Transverse colon (tissue), 4 donors: ENCODE results near the gene DNAH8. TPM values are rescaled to one million over a fixed set of nuclear protein-coding genes. Genes with fewer than 3 reads are reported as not detected.

Experiments
- DNase-seq: peaks from one replicate; pipeline ENCODE4 v3.0.0-alpha.2; 2019
- H3K27ac ChIP-seq, 4 donors: fragments of 200-600 bp; sonication (generic); 2 replicates each; pipeline ENCODE4 v1.5.1; 2016 to 2018; ENCODE audit warnings: inconsistent platforms in 4 of 4
- H3K27me3 ChIP-seq: fragments of 200-600 bp; sonication (generic); 2 replicates; pipeline ENCODE4 v1.5.1; 2017; ENCODE audit warnings: inconsistent platforms
- H3K36me3 ChIP-seq, 4 donors: fragments of 200-600 bp; sonication (generic); 2 replicates each; pipeline ENCODE4 v1.5.1; 2017 to 2019; ENCODE audit warnings: inconsistent platforms in 4 of 4
- H3K4me1 ChIP-seq, 4 donors: fragments of 200-600 bp; sonication (generic); 2 replicates each; pipeline ENCODE4 v1.5.1; 2017 to 2020; ENCODE audit warnings: inconsistent platforms in 4 of 4
- H3K4me3 ChIP-seq, 4 donors: fragments of 200-600 bp; sonication (generic); 1 replicate in 1 of 4; 2 replicates in 3 of 4; pipeline versions ENCODE4 v1.5.1 to v1.6.1; 2017 to 2019; ENCODE audit warnings: inconsistent platforms in 4 of 4
- H3K9me3 ChIP-seq, 2 donors: fragments of 200-600 bp; sonication (generic); 2 replicates each; pipeline ENCODE4 v1.5.1; 2017 to 2019; ENCODE audit warnings: inconsistent platforms in 2 of 2
- EP300 ChIP-seq: sonication (generic); formaldehyde crosslinking; IDR thresholded peaks from one replicate; pipeline ENCODE4 v1.6.1; 2017; ENCODE audit warnings: antibody characterized with exemption, low read depth
- POLR2A ChIP-seq: fragments of 450-650 bp; IDR thresholded peaks from one replicate; pipeline ENCODE4 v1.6.1; 2016; ENCODE audit warnings: antibody characterized with exemption, mild to moderate bottlenecking, moderate library complexity
- POLR2AphosphoS5 ChIP-seq, 3 donors: sonication (generic); formaldehyde crosslinking; IDR thresholded peaks; one replicate each; pipeline ENCODE4 v1.6.1; 2016; ENCODE audit warnings: antibody characterized with exemption in 3 of 3
- WGBS, 2 donors: methylation state at CpG; one replicate each; pipeline ENCODE4 v1.1.5; 2018; ENCODE audit warnings: low coverage in 1 of 2; 5-methylcytosine and 5-hydroxymethylcytosine counted together
- in situ Hi-C, 4 donors: fragments of 200-750 bp; cut with MboI; loops; one replicate each; pipeline versions ENCODE4 v1.15.0 to v1.15.1; 2017; ENCODE audit warnings: low sequenced_read_pairs in 3 of 4, low pct_ligation_motif_present in 1 of 4, low pct_unique_long_range_greater_than_20kb in 1 of 4
- intact Hi-C: fragments of 100-400 bp; cut with DNase I; formaldehyde crosslinking; loops from one replicate; pipeline ENCODE4 v1.15.1; 2023; ENCODE audit warnings: low total_unique reads
- total RNA-seq, 4 donors: library from RNA; depleted of rRNA; stranded (reverse); fragments of >200 nt; gene quantifications; one replicate each; pipeline ENCODE4 v1.1.0, GENCODE V29; 2016
- TF ChIP-seq, protein P1 (sequence below), 5 experiments: fragments of 200-600 bp in 3 of 5; fragments of 450-650 bp in 2 of 5; sonication (generic) in 3 of 5; IDR thresholded peaks; 1 replicate in 2 of 5; 2 replicates in 3 of 5; pipeline ENCODE4 v1.5.1; 2016 to 2017; ENCODE audit warnings: antibody characterized with exemption in 5 of 5, inconsistent platforms in 3 of 5, mild to moderate bottlenecking in 2 of 5, moderate library complexity in 1 of 5

DNAH8 gene
- total RNA-seq, 4 donors from 2014 or later = 0.16 TPM; not detected in 3

DNA sequence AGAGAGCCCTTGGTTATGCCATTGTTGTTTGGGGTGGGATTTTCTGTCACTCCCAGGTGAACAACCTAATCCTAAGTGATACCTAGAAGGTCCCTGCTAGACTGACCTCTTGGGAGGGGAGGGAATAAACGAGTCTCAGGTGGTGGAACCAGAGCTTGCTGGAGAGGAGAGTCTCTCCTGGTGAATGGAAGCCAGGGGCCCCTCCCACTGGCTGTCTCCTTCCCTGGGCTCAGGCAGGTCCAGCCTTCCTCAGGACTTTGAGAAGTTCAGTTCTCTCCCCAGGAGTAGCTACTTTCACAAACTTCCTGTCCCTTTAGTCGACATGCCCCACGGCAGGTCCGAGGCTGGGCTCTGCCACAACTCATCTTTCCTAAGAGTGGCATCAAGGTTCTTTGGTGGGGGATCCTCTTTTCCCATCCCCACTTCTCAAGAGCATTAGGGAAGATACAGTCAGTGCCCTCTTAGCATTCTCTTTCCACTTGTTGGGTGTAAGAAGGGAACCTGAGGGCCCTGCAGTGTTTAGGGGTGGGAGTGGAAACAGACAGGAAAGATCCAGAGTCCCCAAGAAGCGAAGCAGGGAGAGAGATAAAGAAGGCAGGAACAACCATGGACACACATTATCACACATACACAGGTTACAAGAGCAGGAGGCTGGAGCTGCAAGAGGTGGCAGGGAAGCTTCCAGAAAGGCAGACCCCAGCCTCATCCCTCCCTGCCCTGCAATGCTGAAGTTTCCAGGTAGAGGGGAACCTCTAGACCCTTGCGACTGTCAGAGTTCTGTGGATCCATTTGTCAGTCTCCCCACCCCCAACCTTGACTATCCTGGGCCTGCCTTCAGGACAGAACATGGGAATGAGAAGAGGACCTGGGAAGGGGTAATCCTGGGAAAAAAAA lies 332.6 kb downstream of the DNAH8 start:
- TF ChIP-seq POLR2A = no peak
- intact Hi-C loops = no loop called here
- peaks cover 0 to 10% (median 9%) of the 10 kb centered on the region in 4 donors for H3K4me1 ChIP-seq
- H3K27ac ChIP-seq = no peak overlapping the region
- H3K36me3 ChIP-seq = no peaks in the 10 kb centered on the region
- in situ Hi-C loops = no loop called here
- H3K9me3 ChIP-seq = no peaks in the 10 kb centered on the region
- no peak overlapping the region for H3K4me3 ChIP-seq
- 65 to 71% methylated on average over 3 to 6 of the region's 6 CpGs for WGBS, 2 donors
- no peak for DNase-seq
- H3K27me3 ChIP-seq = peaks cover 51% of the 10 kb centered on the region

DNA sequence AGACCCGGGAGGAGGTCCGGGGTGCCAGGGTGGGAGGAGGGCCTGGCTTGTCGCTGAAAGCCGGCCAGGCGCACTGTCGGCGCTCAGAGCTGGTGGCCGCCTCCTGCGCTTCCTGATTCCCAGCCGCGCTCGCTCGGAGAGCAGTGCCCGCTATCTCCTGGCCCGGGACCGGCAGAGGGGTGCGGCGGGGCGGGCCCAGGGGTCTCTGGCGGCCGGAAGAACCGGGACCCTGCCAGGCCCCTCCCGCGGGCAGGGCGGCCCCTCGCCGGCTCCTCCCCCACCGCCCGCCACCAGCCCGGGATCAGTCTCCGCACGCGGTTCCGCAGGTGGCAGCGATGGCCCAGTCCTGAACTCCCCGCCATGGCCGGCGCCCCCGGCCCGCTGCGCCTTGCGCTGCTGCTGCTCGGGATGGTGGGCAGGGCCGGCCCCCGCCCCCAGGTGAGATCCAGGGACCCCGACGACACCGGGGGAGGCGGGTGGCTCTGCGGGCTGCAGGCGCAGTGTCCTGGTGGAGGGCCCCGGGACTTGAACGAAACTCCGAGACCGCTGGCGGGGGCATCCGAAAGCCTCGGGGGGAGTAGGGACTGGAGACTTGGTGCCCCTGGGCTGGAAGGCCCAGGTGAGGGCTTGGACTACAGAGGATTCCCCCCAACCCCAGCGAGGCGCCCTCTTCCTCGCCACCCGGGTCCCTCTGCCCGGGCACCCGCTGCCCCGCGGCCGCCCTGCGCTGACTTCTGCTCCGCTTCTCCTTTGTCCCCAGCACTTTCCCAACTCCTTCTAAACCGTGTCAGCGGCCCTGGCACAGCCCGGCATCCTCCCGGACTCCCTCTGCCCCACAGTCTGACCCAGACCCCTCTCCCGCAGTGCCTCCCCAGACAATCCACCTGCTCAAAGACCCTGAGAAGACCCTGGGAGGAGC lies 333.6 kb downstream of the DNAH8 start, which contains the start of gene GLP1R:
TSS of gene GLP1R (plus strand) at position 301 of the 919 bp plus-strand sequence. CDS start at position 361, 60 bp downstream.
- in situ Hi-C loops = no loop called here
- Histone ChIP-seq H3K9me3 (no peaks in the 10 kb centered on the region), H3K4me3 (peak within 1 kb of the TSS in 2 of 4 donors; percentile 22 to 44), H3K27me3 (peaks cover 51% of the 10 kb centered on the region), H3K36me3 (no peaks in the 10 kb centered on the region), H3K27ac (no peak within 1 kb of the TSS), H3K4me1 (peaks cover 0 to 12% (median 9%) of the 10 kb centered on the region in 4 donors)
- WGBS, 2 donors = 8% methylated on average over 46 of the region's 74 CpGs; no CpG with 5 or more reads in 1 of the 2 donors
- no peak for TF ChIP-seq EP300
- TF ChIP-seq, protein P1, sequence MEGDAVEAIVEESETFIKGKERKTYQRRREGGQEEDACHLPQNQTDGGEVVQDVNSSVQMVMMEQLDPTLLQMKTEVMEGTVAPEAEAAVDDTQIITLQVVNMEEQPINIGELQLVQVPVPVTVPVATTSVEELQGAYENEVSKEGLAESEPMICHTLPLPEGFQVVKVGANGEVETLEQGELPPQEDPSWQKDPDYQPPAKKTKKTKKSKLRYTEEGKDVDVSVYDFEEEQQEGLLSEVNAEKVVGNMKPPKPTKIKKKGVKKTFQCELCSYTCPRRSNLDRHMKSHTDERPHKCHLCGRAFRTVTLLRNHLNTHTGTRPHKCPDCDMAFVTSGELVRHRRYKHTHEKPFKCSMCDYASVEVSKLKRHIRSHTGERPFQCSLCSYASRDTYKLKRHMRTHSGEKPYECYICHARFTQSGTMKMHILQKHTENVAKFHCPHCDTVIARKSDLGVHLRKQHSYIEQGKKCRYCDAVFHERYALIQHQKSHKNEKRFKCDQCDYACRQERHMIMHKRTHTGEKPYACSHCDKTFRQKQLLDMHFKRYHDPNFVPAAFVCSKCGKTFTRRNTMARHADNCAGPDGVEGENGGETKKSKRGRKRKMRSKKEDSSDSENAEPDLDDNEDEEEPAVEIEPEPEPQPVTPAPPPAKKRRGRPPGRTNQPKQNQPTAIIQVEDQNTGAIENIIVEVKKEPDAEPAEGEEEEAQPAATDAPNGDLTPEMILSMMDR (IDR thresholded peaks at IDR 0.05) = no peak
- TF ChIP-seq POLR2AphosphoS5 (IDR thresholded peaks at IDR 0.05) = no peak
- TF ChIP-seq POLR2A = no peak
- intact Hi-C loops = no loop called here
- no peak for DNase-seq

DNA sequence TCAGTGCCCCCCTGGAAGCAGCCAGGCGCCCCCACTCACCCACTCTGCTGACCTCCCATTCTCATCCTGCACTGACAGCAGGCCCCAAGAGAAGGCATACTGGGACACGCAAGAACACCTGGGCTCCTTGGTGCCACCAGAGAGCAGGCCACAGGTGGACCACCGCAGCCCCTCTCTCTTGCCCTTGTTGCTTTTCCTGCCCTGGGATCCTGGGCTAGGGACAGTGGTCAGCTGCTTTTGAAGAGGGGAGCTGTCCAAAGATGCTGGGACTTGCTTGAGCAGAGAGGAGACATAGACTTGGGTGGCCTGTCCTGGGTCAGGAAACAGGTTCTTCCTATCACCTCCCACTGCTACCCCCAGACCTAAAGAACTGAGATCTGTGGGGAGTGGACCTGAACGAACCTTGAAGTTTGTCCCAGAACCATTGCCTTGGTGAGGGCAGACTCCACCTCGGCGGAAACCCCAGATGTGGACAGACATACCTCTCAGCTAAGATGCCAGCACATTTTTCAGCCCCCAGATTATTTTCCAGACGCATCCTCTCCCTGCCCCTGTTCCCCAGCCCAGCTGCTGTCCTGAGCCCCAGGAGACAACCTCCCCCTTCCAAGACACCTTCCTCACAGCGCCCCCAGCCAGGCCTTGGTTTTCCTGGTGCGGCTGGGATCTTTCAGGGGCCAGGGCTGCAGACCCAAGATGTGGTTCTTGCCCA lies 334.6 kb downstream of the DNAH8 start:
- Histone ChIP-seq H3K9me3 (no peaks in the 10 kb centered on the region), H3K27me3 (peaks cover 51% of the 10 kb centered on the region), H3K36me3 (no peaks in the 10 kb centered on the region), H3K4me3 (no peak overlapping the region), H3K4me1 (peaks cover 0 to 19% (median 14%) of the 10 kb centered on the region in 4 donors), H3K27ac (no peak overlapping the region)
- DNase-seq = no peak
- in situ Hi-C loops = no loop called here
- TF ChIP-seq, protein P1 (IDR thresholded peaks at IDR 0.05) = no peak
- TF ChIP-seq POLR2A (no peak), EP300 (no peak), POLR2AphosphoS5 (IDR thresholded peaks at IDR 0.05) (no peak)
- intact Hi-C loops = no loop called here
- 88% methylated on average over 9 of the region's 9 CpGs; no CpG with 5 or more reads in 1 of the 2 donors for WGBS, 2 donors

DNA sequence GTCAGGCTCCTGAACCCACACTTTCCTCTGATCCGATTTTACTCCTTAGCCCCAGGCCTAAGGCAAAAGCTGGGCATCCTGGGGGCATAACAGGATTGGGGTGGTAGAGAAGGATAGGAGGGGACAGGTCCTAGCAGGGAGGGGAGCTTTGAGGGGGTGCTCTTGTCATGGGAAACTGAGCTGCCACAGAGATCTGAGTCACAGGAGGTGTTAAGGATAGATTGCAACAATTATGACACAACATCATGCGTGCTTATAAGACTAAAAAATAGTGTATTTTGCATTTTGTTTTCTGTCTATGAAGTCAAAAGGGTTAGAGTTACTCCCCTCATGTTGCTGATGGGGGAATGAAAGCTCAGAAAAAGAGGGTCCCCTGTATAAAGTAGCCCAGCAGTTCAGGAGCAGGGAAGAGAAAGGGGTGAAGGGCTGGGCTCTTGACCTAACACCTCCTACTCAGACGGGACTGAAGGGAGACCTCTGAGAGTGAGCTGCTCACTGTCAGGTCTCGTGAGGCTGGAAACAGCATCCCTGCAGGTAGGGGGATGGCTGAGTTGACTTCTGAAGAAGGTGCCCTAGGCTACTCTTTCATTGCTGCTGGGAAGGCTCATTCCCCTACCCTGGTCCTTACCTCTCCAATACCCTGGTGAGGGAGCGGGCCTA lies 335.5 kb downstream of the DNAH8 start:
- Histone ChIP-seq H3K4me1 (peaks cover 0 to 21% (median 14%) of the 10 kb centered on the region in 4 donors), H3K4me3 (no peak overlapping the region), H3K9me3 (no peaks in the 10 kb centered on the region), H3K36me3 (no peaks in the 10 kb centered on the region), H3K27ac (no peak overlapping the region), H3K27me3 (peaks cover 51% of the 10 kb centered on the region)
- no peak for DNase-seq
- in situ Hi-C loops (no loop called here), intact Hi-C loops (no loop called here)
- 38 to 72% methylated on average over 1 to 5 of the region's 5 CpGs for WGBS, 2 donors
- TF ChIP-seq, protein P1 (IDR thresholded peaks at IDR 0.05) = no peak
- TF ChIP-seq POLR2AphosphoS5 (IDR thresholded peaks at IDR 0.05) (no peak), EP300 (no peak), POLR2A (no peak)
